ENCODE measurements around the gene CARM1.

Gene CARM1

GRCh38 chr19:10889880-10890279 lies 18.5 kb downstream of the CARM1 start:
- H3K27ac ChIP-seq (ENCODE audit: low read length): no peak overlapping the region
- peaks cover 65% of the 10 kb centered on the region for H3K79me2 ChIP-seq (ENCODE audit: low read length)
- no peaks in the 10 kb centered on the region for H4K20me1 ChIP-seq (ENCODE audit: insufficient read depth, low read length)

GRCh38 chr19:10891405-10892086 lies 20.2 kb downstream of the CARM1 start:
- Histone ChIP-seq H2AFZ (ENCODE audit: low read length) (no peak overlapping the region), H3K27me3 (replicated peaks; ENCODE audit: insufficient read depth, low read length) (no peaks in the 10 kb centered on the region), H3K4me2 (ENCODE audit: low read depth, low read length) (no peak overlapping the region), H3K4me3 (ENCODE audit: low read length) (no peak overlapping the region), H3F3A (ENCODE audit: insufficient read depth, low read length) (no peaks in the 10 kb centered on the region), H3K9me2 (replicated peaks; ENCODE audit: insufficient read depth, low read length) (no peaks in the 10 kb centered on the region), H3K27ac (ENCODE audit: low read length) (no peak overlapping the region), H3K9me3 (replicated peaks; ENCODE audit: insufficient read depth, low read length) (no peaks in the 10 kb centered on the region), H4K20me1 (ENCODE audit: insufficient read depth, low read length) (no peaks in the 10 kb centered on the region), H3K4me1 (ENCODE audit: low read length) (no peaks in the 10 kb centered on the region), H3K9ac (ENCODE audit: low read length) (no peak overlapping the region), H3K79me2 (ENCODE audit: low read length) (peaks cover 61% of the 10 kb centered on the region), H3K36me3 (replicated peaks; ENCODE audit: insufficient read depth, low read length) (no peaks in the 10 kb centered on the region)
- no peak for TF ChIP-seq EZH2phosphoT487 (IDR thresholded peaks at IDR 0.05; ENCODE audit: low read length)
- no peak for TF ChIP-seq EZH2 (optimal IDR thresholded peaks at IDR 0.05; ENCODE audit: low read depth, low read length)
- no peak for TF ChIP-seq CTCF (IDR thresholded peaks at IDR 0.05; ENCODE audit: low read length)
- no peak for DNase-seq

More at GRCh38 chr19:10889880-10890279, 18.5 kb downstream of the CARM1 start:
- Histone ChIP-seq H3K4me1 (ENCODE audit: low read length) (no peaks in the 10 kb centered on the region), H3K9me2 (replicated peaks; ENCODE audit: insufficient read depth, low read length) (no peaks in the 10 kb centered on the region), H3K9me3 (replicated peaks; ENCODE audit: insufficient read depth, low read length) (no peaks in the 10 kb centered on the region), H3K36me3 (replicated peaks; ENCODE audit: insufficient read depth, low read length) (no peaks in the 10 kb centered on the region), H3K9ac (ENCODE audit: low read length) (no peak overlapping the region), H2AFZ (ENCODE audit: low read length) (no peak overlapping the region), H3K4me3 (ENCODE audit: low read length) (no peak overlapping the region), H3K4me2 (ENCODE audit: low read depth, low read length) (no peak overlapping the region), H3K27me3 (replicated peaks; ENCODE audit: insufficient read depth, low read length) (no peaks in the 10 kb centered on the region), H3F3A (ENCODE audit: insufficient read depth, low read length) (no peaks in the 10 kb centered on the region)
- TF ChIP-seq EZH2phosphoT487 (IDR thresholded peaks at IDR 0.05; ENCODE audit: low read length) (no peak), CTCF (IDR thresholded peaks at IDR 0.05; ENCODE audit: low read length) (no peak), EZH2 (optimal IDR thresholded peaks at IDR 0.05; ENCODE audit: low read depth, low read length) (no peak)
- no peak for DNase-seq

- no peaks in the 10 kb centered on the region for H3K4me1 ChIP-seq (ENCODE audit: low read length)
- H3K36me3 ChIP-seq (replicated peaks; ENCODE audit: insufficient read depth, low read length): no peaks in the 10 kb centered on the region
- no peak overlapping the region for H3K4me3 ChIP-seq (ENCODE audit: low read length)
- no peak overlapping the region for H3K27ac ChIP-seq (ENCODE audit: low read length)
- H4K20me1 ChIP-seq (ENCODE audit: insufficient read depth, low read length): no peaks in the 10 kb centered on the region
- no peak overlapping the region for H3K4me2 ChIP-seq (ENCODE audit: low read depth, low read length)
- H3K27me3 ChIP-seq (replicated peaks; ENCODE audit: insufficient read depth, low read length): no peaks in the 10 kb centered on the region
- H3K79me2 ChIP-seq (ENCODE audit: low read length): peaks cover 59% of the 10 kb centered on the region
- DNase-seq: no peak
- no peak overlapping the region for H2AFZ ChIP-seq (ENCODE audit: low read length)
- no peaks in the 10 kb centered on the region for H3F3A ChIP-seq (ENCODE audit: insufficient read depth, low read length)
- no peaks in the 10 kb centered on the region for H3K9me2 ChIP-seq (replicated peaks; ENCODE audit: insufficient read depth, low read length)
- H3K9ac ChIP-seq (ENCODE audit: low read length): no peak overlapping the region
- no peaks in the 10 kb centered on the region for H3K9me3 ChIP-seq (replicated peaks; ENCODE audit: insufficient read depth, low read length)
- no peak for TF ChIP-seq EZH2 (optimal IDR thresholded peaks at IDR 0.05; ENCODE audit: low read depth, low read length)
- no peak for TF ChIP-seq EZH2phosphoT487 (IDR thresholded peaks at IDR 0.05; ENCODE audit: low read length)
- TF ChIP-seq CTCF (IDR thresholded peaks at IDR 0.05; ENCODE audit: low read length): no peak
Measured at GRCh38 chr19:10892256-10892655, 20.9 kb downstream of the CARM1 start.

All from MM.1S (cell line).